C4-2B (cell line): Measurements from ENCODE around the gene CPNE7.

ENCODE experiments used
- H3K27ac ChIP-seq: fragments of 450-650 bp; 2 replicates; pipeline ENCODE4 v1.5.1; 2017
- CTCF ChIP-seq: fragments of 450-650 bp; conservative IDR thresholded peaks from 2 replicates; pipeline ENCODE4 v1.5.1; 2017; ENCODE audit warnings: mild to moderate bottlenecking
- ZFX ChIP-seq: fragments of 450-650 bp; IDR thresholded peaks from 2 replicates; pipeline ENCODE4 v1.6.1; 2017

CPNE7 gene

GRCh38 chr16:89574681-89575246 is 794 bp upstream of the CPNE7 start:
- peak overlapping the region; percentile 99 for H3K27ac ChIP-seq
- no peak for TF ChIP-seq ZFX
- no peak for TF ChIP-seq CTCF

- TF ChIP-seq ZFX (0 out of 2 replicates have a peak, but pooled peaks have one; percentile 18), CTCF (no peak)
- H3K27ac ChIP-seq: peak overlapping the region; percentile 99
Measured at GRCh38 chr16:89576153-89577054, 846 bp downstream of the CPNE7 start.

- TF ChIP-seq ZFX (no peak), CTCF (no peak)
Measured at GRCh38 chr16:89577055-89577759, 1.6 kb downstream of the CPNE7 start.

GRCh38 chr16:89579351-89579750 is 3.8 kb downstream of the CPNE7 start:
- TF ChIP-seq ZFX (no peak), CTCF (no peak)

More at GRCh38 chr16:89577055-89577759, 1.6 kb downstream of the CPNE7 start:
- peak overlapping the region; percentile 99 for H3K27ac ChIP-seq

GRCh38 chr16:89581045-89581695 is 5.6 kb downstream of the CPNE7 start:
- TF ChIP-seq CTCF: no peak
- no peak for TF ChIP-seq ZFX
- peak overlapping the region; percentile 97 for H3K27ac ChIP-seq

More at GRCh38 chr16:89579351-89579750, 3.8 kb downstream of the CPNE7 start:
- H3K27ac ChIP-seq: no peak overlapping the region

GRCh38 chr16:89581861-89582563 is 6.5 kb downstream of the CPNE7 start:
- H3K27ac ChIP-seq: peak overlapping the region; percentile 97
- TF ChIP-seq CTCF (no peak), ZFX (no peak)
